ENCODE data around the gene DIAPH2. TPM values are rescaled to one million over a fixed set of nuclear protein-coding genes. Genes with fewer than 3 reads are reported as not detected.

DIAPH2 gene
- total and polyA plus RNA-seq, 2 experiments from 2014 or later = 16.2 to 56.6 TPM

- no peaks in the 10 kb centered on the region for H3K27me3 Mint-ChIP-seq (ENCODE audit: insufficient read depth, low read depth, poor library complexity)
- H3K27ac Mint-ChIP-seq = no peak overlapping the region
- Histone ChIP-seq H2AFZ (no peak overlapping the region), H3K9me2 (ENCODE audit: insufficient read depth) (no peaks in the 10 kb centered on the region), H3K79me2 (replicated peaks; ENCODE audit: insufficient read depth) (no peaks in the 10 kb centered on the region), H3F3A (replicated peaks; ENCODE audit: low read depth) (no peaks in the 10 kb centered on the region), H3K4me2 (no peak overlapping the region), H3K27me3 (ENCODE audit: insufficient read depth) (no peaks in the 10 kb centered on the region), H4K20me1 (replicated peaks; ENCODE audit: insufficient read depth) (no peaks in the 10 kb centered on the region), H3K27ac (ENCODE audit: low read depth) (no peak overlapping the region), H3K4me3 (no peak overlapping the region), H3K36me3 (ENCODE audit: insufficient read depth) (no peaks in the 10 kb centered on the region), H3K4me1 (ENCODE audit: insufficient read depth) (no peaks in the 10 kb centered on the region)
- H3K4me1 Mint-ChIP-seq = no peaks in the 10 kb centered on the region; the same call in 2 of the 3 replicates
- no peak for ATAC-seq
- no peaks in the 10 kb centered on the region for H3K36me3 Mint-ChIP-seq (ENCODE audit: low read depth)
- no peak for TF ChIP-seq ZNF114 (CRISPR knock-in tag; IDR thresholded peaks at IDR 0.05)
- no peak for TF ChIP-seq EZH2phosphoT487 (IDR thresholded peaks at IDR 0.05; ENCODE audit: unreplicated experiment)
- TF ChIP-seq NANOG (IDR thresholded peaks at IDR 0.05; ENCODE audit: borderline replicate concordance) = no peak
- no peak for TF ChIP-seq CREB1 (CRISPR knock-in tag; IDR thresholded peaks at IDR 0.05; ENCODE audit: low read depth)
- no peak for TF ChIP-seq STAT1 (IDR thresholded peaks at IDR 0.05; ENCODE audit: unreplicated experiment)
- H3K4me3 Mint-ChIP-seq = no peak overlapping the region
- DNase-seq (ENCODE audit: low spot score) = no peak
- H3K9me3 Mint-ChIP-seq = no peaks in the 10 kb centered on the region
Observed at GRCh38 chrX:97109730-97110129, 425.1 kb downstream of the DIAPH2 start.

GRCh38 chrX:97117572-97117971 is 432.9 kb downstream of the DIAPH2 start:
- ATAC-seq (no peak), DNase-seq (ENCODE audit: low spot score) (no peak)
- Histone ChIP-seq H3K27ac (ENCODE audit: low read depth) (no peak overlapping the region), H3K9me2 (ENCODE audit: insufficient read depth) (no peaks in the 10 kb centered on the region), H3K27me3 (ENCODE audit: insufficient read depth) (no peaks in the 10 kb centered on the region), H3K36me3 (ENCODE audit: insufficient read depth) (no peaks in the 10 kb centered on the region), H3F3A (replicated peaks; ENCODE audit: low read depth) (no peaks in the 10 kb centered on the region), H4K20me1 (replicated peaks; ENCODE audit: insufficient read depth) (no peaks in the 10 kb centered on the region), H3K4me3 (no peak overlapping the region), H2AFZ (no peak overlapping the region), H3K4me2 (no peak overlapping the region), H3K4me1 (ENCODE audit: insufficient read depth) (no peaks in the 10 kb centered on the region), H3K79me2 (replicated peaks; ENCODE audit: insufficient read depth) (no peaks in the 10 kb centered on the region)
- H3K9me3 Mint-ChIP-seq = no peaks in the 10 kb centered on the region; the same call in 2 of the 3 replicates
- H3K36me3 Mint-ChIP-seq (ENCODE audit: low read depth) = peaks cover 10% of the 10 kb centered on the region; the same call in 2 of the 3 replicates
- peaks cover 5% of the 10 kb centered on the region for H3K4me1 Mint-ChIP-seq
- peaks cover 2% of the 10 kb centered on the region for H3K27me3 Mint-ChIP-seq (ENCODE audit: insufficient read depth, low read depth, poor library complexity)
- H3K4me3 Mint-ChIP-seq = no peak overlapping the region
- TF ChIP-seq CREB1 (CRISPR knock-in tag; IDR thresholded peaks at IDR 0.05; ENCODE audit: low read depth) = no peak
- TF ChIP-seq ZNF331 (CRISPR knock-in tag; IDR thresholded peaks at IDR 0.05; ENCODE audit: low read depth) = no peak
- TF ChIP-seq REST (IDR thresholded peaks at IDR 0.05; ENCODE audit: unreplicated experiment) = no peak
- TF ChIP-seq NANOG (IDR thresholded peaks at IDR 0.05; ENCODE audit: borderline replicate concordance) = no peak
- no peak for TF ChIP-seq JUNB (IDR thresholded peaks at IDR 0.05; ENCODE audit: unreplicated experiment)
- no peak for TF ChIP-seq POLR2AphosphoS5 (IDR thresholded peaks at IDR 0.05; ENCODE audit: low read depth)
- no peak for TF ChIP-seq ZNF462 (CRISPR knock-in tag; IDR thresholded peaks at IDR 0.05)
- no peak for TF ChIP-seq ZNF114 (CRISPR knock-in tag; IDR thresholded peaks at IDR 0.05)
- TF ChIP-seq EZH2phosphoT487 (IDR thresholded peaks at IDR 0.05; ENCODE audit: unreplicated experiment) = no peak
- TF ChIP-seq ETS1 (IDR thresholded peaks at IDR 0.05) = no peak
- H3K27ac Mint-ChIP-seq = no peak overlapping the region

All from GM23338 (cell line).